GM12875 (cell line): Measurements from ENCODE around the gene REN.

Source experiments
- H3K4me3 ChIP-seq: one replicate; pipeline ENCODE4 v1.5.1; 2011; ENCODE audit warnings: low read depth, low read length, control low read depth
- CTCF ChIP-seq: IDR thresholded peaks from 2 replicates; pipeline ENCODE4 v1.5.1; 2011; ENCODE audit warnings: low read depth, mild to moderate bottlenecking, control low read depth, inconsistent platforms, low read length, moderate library complexity, borderline replicate concordance; ENCODE audit not compliant: insufficient read depth

Gene REN

GRCh38 chr1:204198348-204199340 is 32.5 kb upstream of the REN start:
- no peak for TF ChIP-seq CTCF
- no peak overlapping the region for H3K4me3 ChIP-seq

- TF ChIP-seq CTCF: no peak
- H3K4me3 ChIP-seq: no peak overlapping the region
Observed at GRCh38 chr1:204197068-204197467, 30.9 kb upstream of the REN start.

GRCh38 chr1:204196068-204196795 is 30.1 kb upstream of the REN start, which contains the start of gene KISS1:
Gene KISS1, minus strand, starts transcription at chr1:204196491. Its CDS starts 3,615 bp downstream, at chr1:204192876.
- TF ChIP-seq CTCF: no peak
- H3K4me3 ChIP-seq: no peak within 1 kb of the TSS

DNA sequence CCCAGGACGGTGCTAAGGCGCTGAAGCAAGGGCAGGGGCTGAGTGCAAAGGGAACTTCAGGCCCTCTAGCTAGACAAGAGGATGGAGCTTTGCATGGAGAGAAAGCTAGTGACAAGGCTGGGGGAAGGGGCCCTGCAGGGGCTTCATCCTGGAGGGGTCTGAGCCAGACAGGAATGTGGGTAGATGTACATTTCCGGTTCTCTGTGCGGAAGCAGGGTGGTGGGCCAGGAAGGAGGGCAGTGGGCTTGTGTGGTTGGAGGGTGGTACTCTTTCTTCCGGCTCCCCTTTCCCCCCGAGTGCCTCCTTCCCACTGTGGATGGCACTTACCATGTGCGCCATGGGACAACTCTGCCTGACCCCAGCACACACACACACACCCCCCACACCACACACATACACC is 28.6 kb upstream of the REN start:
- no peak for TF ChIP-seq CTCF
- H3K4me3 ChIP-seq: no peak overlapping the region

GRCh38 chr1:204194080-204194479 is 27.9 kb upstream of the REN start:
- TF ChIP-seq CTCF: no peak
- no peak overlapping the region for H3K4me3 ChIP-seq

GRCh38 chr1:204192589-204193352 is 26.6 kb upstream of the REN start:
- no peak for TF ChIP-seq CTCF
- no peak overlapping the region for H3K4me3 ChIP-seq
